NT2/D1 (cell line): Measurements from ENCODE around the gene IER5.
A peak's percentile ranks its signal among the peaks of the same experiment; 100 is the strongest.

Source experiments
- DNase-seq: peaks from one replicate; pipeline ENCODE4 v3.0.0-alpha.2; 2011; ENCODE audit warnings: low read depth, low spot score
- H3K27me3 ChIP-seq: 2 replicates; pipeline ENCODE4 v1.6.0; 2011; ENCODE audit warnings: mild to moderate bottlenecking; ENCODE audit not compliant: insufficient read length, insufficient read depth
- H3K36me3 ChIP-seq: 2 replicates; pipeline ENCODE4 v1.6.1; 2011; ENCODE audit warnings: mild to moderate bottlenecking, low read length, mixed read lengths; ENCODE audit not compliant: insufficient read depth, insufficient read length
- H3K4me1 ChIP-seq: 2 replicates; pipeline ENCODE4 v1.5.1; 2011; ENCODE audit not compliant: insufficient read depth, insufficient read length
- H3K4me3 ChIP-seq: 2 replicates; pipeline ENCODE4 v1.5.1; 2011; ENCODE audit warnings: low read depth; ENCODE audit not compliant: insufficient read length
- H3K9ac ChIP-seq: 2 replicates; pipeline ENCODE4 v1.6.0; 2011; ENCODE audit warnings: low read depth; ENCODE audit not compliant: insufficient read length
- H3K9me3 ChIP-seq: 2 replicates; pipeline ENCODE4 v1.5.1; 2011; ENCODE audit warnings: mild to moderate bottlenecking, low read length; ENCODE audit not compliant: insufficient read depth
- SUZ12 ChIP-seq: IDR thresholded peaks from 2 replicates; pipeline ENCODE4 v1.6.1; 2011; ENCODE audit not compliant: insufficient read length, insufficient read depth; ENCODE audit errors: extremely low read depth
- YY1 ChIP-seq: IDR thresholded peaks from 2 replicates; pipeline ENCODE4 v1.6.1; 2011; ENCODE audit not compliant: insufficient read length, insufficient read depth
- ZNF274 ChIP-seq: IDR thresholded peaks from 2 replicates; pipeline ENCODE4 v1.6.1; 2011; ENCODE audit warnings: mild to moderate bottlenecking, low read depth, low read length

Gene IER5

GRCh38 chr1:181116819-181117390 is 28.4 kb downstream of the IER5 start:
- Histone ChIP-seq H3K9me3 (peaks cover 22% of the 10 kb centered on the region; the same call in 1 of the 2 replicates), H3K9ac (no peak overlapping the region), H3K27me3 (no peaks in the 10 kb centered on the region), H3K4me1 (peaks cover 29% of the 10 kb centered on the region), H3K36me3 (no peaks in the 10 kb centered on the region), H3K4me3 (no peak overlapping the region)
- TF ChIP-seq YY1 (no peak), SUZ12 (no peak), ZNF274 (no peak)
- no peak for DNase-seq

GRCh38 chr1:181117648-181118449 is 29.3 kb downstream of the IER5 start:
- DNase-seq = no peak
- no peaks in the 10 kb centered on the region for H3K27me3 ChIP-seq
- no peak overlapping the region for H3K4me3 ChIP-seq
- H3K36me3 ChIP-seq = no peaks in the 10 kb centered on the region
- H3K4me1 ChIP-seq = peaks cover 28% of the 10 kb centered on the region
- TF ChIP-seq YY1 (no peak), SUZ12 (no peak)
- H3K9me3 ChIP-seq = peaks cover 22% of the 10 kb centered on the region; the same call in 1 of the 2 replicates
- peak overlapping the region; percentile 1 for H3K9ac ChIP-seq

- Histone ChIP-seq H3K9ac (no peak overlapping the region), H3K9me3 (peaks cover 22% of the 10 kb centered on the region; the same call in 1 of the 2 replicates), H3K36me3 (no peaks in the 10 kb centered on the region), H3K27me3 (no peaks in the 10 kb centered on the region), H3K4me1 (peaks cover 17% of the 10 kb centered on the region), H3K4me3 (no peak overlapping the region)
- no peak for TF ChIP-seq ZNF274
- no peak for TF ChIP-seq SUZ12
- TF ChIP-seq YY1 = no peak
- DNase-seq = no peak
These were observed 30.8 kb downstream of the IER5 start for GRCh38 chr1:181119093-181119989.

- H3K9ac ChIP-seq = no peak overlapping the region
- H3K4me3 ChIP-seq = no peak overlapping the region
- H3K27me3 ChIP-seq = no peaks in the 10 kb centered on the region
- peaks cover 10% of the 10 kb centered on the region; the same call in 1 of the 2 replicates for H3K9me3 ChIP-seq
- peaks cover 15% of the 10 kb centered on the region for H3K4me1 ChIP-seq
- no peak for DNase-seq
- TF ChIP-seq SUZ12 (no peak), YY1 (no peak), ZNF274 (no peak)
- H3K36me3 ChIP-seq = no peaks in the 10 kb centered on the region
These were observed 32.4 kb downstream of the IER5 start for GRCh38 chr1:181120924-181121323.

- Histone ChIP-seq H3K36me3 (no peaks in the 10 kb centered on the region), H3K4me1 (peaks cover 16% of the 10 kb centered on the region), H3K9ac (no peak overlapping the region), H3K4me3 (no peak overlapping the region), H3K9me3 (peaks cover 10% of the 10 kb centered on the region; the same call in 1 of the 2 replicates), H3K27me3 (no peaks in the 10 kb centered on the region)
- DNase-seq = no peak
- no peak for TF ChIP-seq SUZ12
- no peak for TF ChIP-seq ZNF274
- no peak for TF ChIP-seq YY1
These were observed 33.0 kb downstream of the IER5 start for GRCh38 chr1:181121498-181121897.

GRCh38 chr1:181122222-181122621 is 33.7 kb downstream of the IER5 start:
- Histone ChIP-seq H3K27me3 (no peaks in the 10 kb centered on the region), H3K9ac (no peak overlapping the region), H3K9me3 (peaks cover 10% of the 10 kb centered on the region; the same call in 1 of the 2 replicates), H3K4me3 (no peak overlapping the region), H3K4me1 (peaks cover 19% of the 10 kb centered on the region), H3K36me3 (no peaks in the 10 kb centered on the region)
- no peak for DNase-seq
- TF ChIP-seq ZNF274 (no peak), SUZ12 (no peak), YY1 (no peak)

GRCh38 chr1:181123173-181123572 is 34.7 kb downstream of the IER5 start:
- Histone ChIP-seq H3K4me1 (peaks cover 19% of the 10 kb centered on the region), H3K27me3 (no peaks in the 10 kb centered on the region), H3K9ac (no peak overlapping the region), H3K36me3 (no peaks in the 10 kb centered on the region), H3K4me3 (no peak overlapping the region), H3K9me3 (peaks cover 10% of the 10 kb centered on the region; the same call in 1 of the 2 replicates)
- no peak for DNase-seq
- TF ChIP-seq ZNF274 (no peak), SUZ12 (no peak), YY1 (no peak)
